CD4-positive, alpha-beta T cell (primary cell): ENCODE measurements around the gene FOXD3. TPM values are rescaled to one million over a fixed set of nuclear protein-coding genes. Genes with fewer than 3 reads are reported as not detected.

ENCODE experiments used
- ATAC-seq: fragments of 200-7000 bp; cut with Tn5 transposase; one replicate; pipeline ENCODE4 v1.10.0; 2022; ENCODE audit warnings: mild to moderate bottlenecking; ENCODE audit not compliant: poor library complexity
- CTCF ChIA-PET: fragments of 350-600 bp; sonication (Branson Sonifier 250); formaldehyde crosslinking; loops from one replicate; lab custom pipeline; 2021; ENCODE audit warnings: antibody characterized with exemption, inconsistent platforms; lab: Charles Lee
- POLR2A ChIA-PET: fragments of 350-600 bp; sonication (Branson Sonifier 250); formaldehyde crosslinking; loops from one replicate; lab custom pipeline; 2021; ENCODE audit warnings: antibody characterized with exemption, inconsistent platforms; lab: Charles Lee
- DNase-seq, 14 experiments: peaks; one replicate each; pipeline ENCODE4 v3.0.0-alpha.2; 2013 to 2020; ENCODE audit warnings: mixed read lengths in 2 of 14
- H3K27ac ChIP-seq, 2 donors: one replicate each; pipeline versions ENCODE4 v1.5.1 to v1.7.0; 2013; ENCODE audit warnings: low read length in 2 of 2, low read depth in 1 of 2, mild to moderate bottlenecking in 1 of 2
- H3K27me3 ChIP-seq, 2 experiments: 1 replicate in 1 of 2; 2 replicates in 1 of 2; pipeline versions ENCODE4 v1.6.1 to v1.7.0; 2013; ENCODE audit warnings: low read length in 2 of 2, control low read depth in 1 of 2, mild to moderate bottlenecking in 1 of 2, moderate library complexity in 1 of 2; ENCODE audit not compliant: insufficient read depth in 2 of 2, control insufficient read depth in 1 of 2
- H3K36me3 ChIP-seq: one replicate; pipeline ENCODE4 v1.6.1; 2013; ENCODE audit warnings: low read length, control low read depth; ENCODE audit not compliant: insufficient read depth
- H3K4me1 ChIP-seq: one replicate; pipeline ENCODE4 v1.6.1; 2013; ENCODE audit warnings: low read length, control low read depth; ENCODE audit not compliant: insufficient read depth
- H3K4me3 ChIP-seq: one replicate; pipeline ENCODE4 v1.5.1; 2013; ENCODE audit warnings: mild to moderate bottlenecking, low read length, moderate library complexity
- H3K9me3 ChIP-seq, 2 experiments: 1 replicate in 1 of 2; 2 replicates in 1 of 2; pipeline versions ENCODE4 v1.6.1 to v1.7.0; 2013; ENCODE audit warnings: low read length in 2 of 2, mild to moderate bottlenecking in 2 of 2, control low read depth in 1 of 2, moderate library complexity in 1 of 2; ENCODE audit not compliant: control insufficient read depth in 1 of 2, insufficient read depth in 1 of 2
- H3K27ac Mint-ChIP-seq: one replicate; pipeline ENCODE4 v1.8.0; 2020; ENCODE audit warnings: mixed read lengths
- H3K27me3 Mint-ChIP-seq: one replicate; pipeline ENCODE4 v1.8.0; 2021; ENCODE audit warnings: mixed read lengths
- H3K36me3 Mint-ChIP-seq: one replicate; pipeline ENCODE4 v1.8.0; 2021; ENCODE audit warnings: low read depth, mixed read lengths
- H3K4me1 Mint-ChIP-seq: one replicate; pipeline ENCODE4 v1.8.0; 2021; ENCODE audit warnings: low read depth, mixed read lengths
- H3K4me3 Mint-ChIP-seq: one replicate; pipeline ENCODE4 v1.8.0; 2020; ENCODE audit warnings: mild to moderate bottlenecking, mixed read lengths
- H3K9me3 Mint-ChIP-seq: one replicate; pipeline ENCODE4 v1.8.0; 2020; ENCODE audit warnings: mixed read lengths
- intact Hi-C, 2 experiments: fragments of 100-400 bp; cut with DNase I in 1 of 2; cut with micrococcal nuclease in 1 of 2; formaldehyde crosslinking; loops; one replicate each; pipeline versions ENCODE4 v1.15.1 to v1.9.0; 2023 to 2025; cut with DNase I, micrococcal nuclease
- total RNA-seq, 174 experiments: library from RNA in 2 of 174; stranded (reverse) in 2 of 174; gene quantifications; one replicate each; pipeline ENCODE4 v1.2.3 and lab custom pipeline; 2021 to 2026
- TF ChIP-seq, protein P1 (sequence below): fragments of 200-600 bp; IDR thresholded peaks from one replicate; pipeline ENCODE4 v1.8.0; 2022; ENCODE audit warnings: antibody characterized with exemption, mild to moderate bottlenecking

Gene FOXD3
- total RNA-seq, 2 experiments from 2014 or later = not detected

DNA sequence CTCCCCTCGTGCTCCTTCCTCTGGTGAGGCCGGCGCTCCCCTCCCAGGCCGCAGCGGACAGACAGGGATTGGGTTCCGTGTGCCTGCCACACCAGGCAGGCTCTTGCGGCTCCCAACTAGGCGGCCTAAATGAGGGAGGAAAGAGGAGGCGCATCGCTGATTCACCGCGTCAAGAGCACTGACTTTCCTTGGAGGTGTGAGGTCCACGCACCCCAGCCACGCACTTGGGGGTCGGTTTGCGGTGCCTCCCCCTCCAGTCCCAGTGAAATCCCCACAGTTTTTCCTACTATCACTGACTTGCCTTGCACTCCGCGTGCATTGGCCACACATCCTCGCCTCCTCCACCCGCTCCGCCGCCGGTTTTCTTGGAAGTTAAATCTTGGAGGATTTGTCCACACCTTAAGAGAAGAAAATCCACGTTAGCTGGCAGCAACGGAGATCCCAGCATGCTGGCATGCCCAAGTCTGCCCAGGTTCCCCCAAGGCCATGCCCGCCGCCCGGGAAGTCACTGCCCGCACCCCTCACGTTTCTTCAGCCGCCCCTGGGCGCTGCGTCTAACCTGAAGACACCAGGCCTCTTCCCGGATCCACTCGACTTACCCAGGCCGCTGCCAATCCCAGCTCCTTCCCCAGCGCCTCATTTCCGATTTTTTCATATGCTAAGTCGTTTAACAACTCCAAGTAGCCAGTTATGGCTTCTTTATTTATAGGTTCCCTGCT is 1.1 kb upstream of the FOXD3 start:
- peaks cover 64% of the 10 kb centered on the region for H3K4me1 ChIP-seq
- ChIA-PET POLR2A (no interaction called here), CTCF (no interaction called here)
- Mint-ChIP-seq H3K4me1 (peaks cover 46% of the 10 kb centered on the region), H3K27ac (peak overlapping the region; percentile 68), H3K4me3 (peak overlapping the region; percentile 83), H3K27me3 (peaks cover 81% of the 10 kb centered on the region), H3K9me3 (peaks cover 4% of the 10 kb centered on the region), H3K36me3 (peaks cover 9% of the 10 kb centered on the region)
- DNase-seq (peak in 3 of 14 experiments; percentile 10 to 29 (median 22)), ATAC-seq (no peak)
- TF ChIP-seq, protein P1, sequence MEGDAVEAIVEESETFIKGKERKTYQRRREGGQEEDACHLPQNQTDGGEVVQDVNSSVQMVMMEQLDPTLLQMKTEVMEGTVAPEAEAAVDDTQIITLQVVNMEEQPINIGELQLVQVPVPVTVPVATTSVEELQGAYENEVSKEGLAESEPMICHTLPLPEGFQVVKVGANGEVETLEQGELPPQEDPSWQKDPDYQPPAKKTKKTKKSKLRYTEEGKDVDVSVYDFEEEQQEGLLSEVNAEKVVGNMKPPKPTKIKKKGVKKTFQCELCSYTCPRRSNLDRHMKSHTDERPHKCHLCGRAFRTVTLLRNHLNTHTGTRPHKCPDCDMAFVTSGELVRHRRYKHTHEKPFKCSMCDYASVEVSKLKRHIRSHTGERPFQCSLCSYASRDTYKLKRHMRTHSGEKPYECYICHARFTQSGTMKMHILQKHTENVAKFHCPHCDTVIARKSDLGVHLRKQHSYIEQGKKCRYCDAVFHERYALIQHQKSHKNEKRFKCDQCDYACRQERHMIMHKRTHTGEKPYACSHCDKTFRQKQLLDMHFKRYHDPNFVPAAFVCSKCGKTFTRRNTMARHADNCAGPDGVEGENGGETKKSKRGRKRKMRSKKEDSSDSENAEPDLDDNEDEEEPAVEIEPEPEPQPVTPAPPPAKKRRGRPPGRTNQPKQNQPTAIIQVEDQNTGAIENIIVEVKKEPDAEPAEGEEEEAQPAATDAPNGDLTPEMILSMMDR = no peak
- H3K4me3 ChIP-seq = no peak overlapping the region
- intact Hi-C loops = no loop called here
- H3K36me3 ChIP-seq = no peaks in the 10 kb centered on the region
- peaks cover 32 to 74% of the 10 kb centered on the region in 2 experiments for H3K9me3 ChIP-seq
- H3K27ac ChIP-seq = no peak overlapping the region
- peaks cover 75 to 92% of the 10 kb centered on the region in 2 experiments for H3K27me3 ChIP-seq

DNA sequence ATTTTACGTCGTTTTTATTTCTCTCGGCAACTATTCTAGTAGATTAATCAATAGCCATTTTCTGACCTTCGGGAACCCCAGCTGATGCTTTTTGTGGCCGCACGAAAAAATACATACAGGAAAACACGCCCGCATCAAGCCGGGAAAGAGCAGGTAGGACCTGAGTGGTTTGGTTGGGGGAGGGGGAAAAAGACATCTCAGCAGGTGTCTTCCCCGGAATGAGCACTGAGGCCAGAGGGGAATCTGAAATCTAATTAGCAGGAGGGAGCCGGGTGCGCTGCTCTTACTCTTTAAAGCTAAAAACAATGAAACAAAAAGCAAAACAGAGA is 618 bp upstream of the FOXD3 start:
- Histone ChIP-seq H3K9me3 (peaks cover 37 to 72% of the 10 kb centered on the region in 2 experiments), H3K27ac (no peak overlapping the region), H3K4me3 (peak overlapping the region; percentile 43), H3K27me3 (peaks cover 75 to 92% of the 10 kb centered on the region in 2 experiments), H3K4me1 (peaks cover 63% of the 10 kb centered on the region), H3K36me3 (no peaks in the 10 kb centered on the region)
- Mint-ChIP-seq H3K27ac (peak overlapping the region; percentile 68), H3K27me3 (peaks cover 82% of the 10 kb centered on the region), H3K36me3 (peaks cover 12% of the 10 kb centered on the region), H3K4me3 (peak overlapping the region; percentile 83), H3K4me1 (peaks cover 49% of the 10 kb centered on the region), H3K9me3 (peaks cover 4% of the 10 kb centered on the region)
- ChIA-PET CTCF (no interaction called here), POLR2A (interaction anchor here (1.1 kb wide), 1 partner anchor 14 kb away, joined by 3 read pairs; no protein-coding TSS in a partner anchor)
- ATAC-seq (no peak), DNase-seq (peak in 1 of 14 experiments; percentile 10)
- intact Hi-C loops = no loop called here
- TF ChIP-seq, protein P1 = no peak

DNA sequence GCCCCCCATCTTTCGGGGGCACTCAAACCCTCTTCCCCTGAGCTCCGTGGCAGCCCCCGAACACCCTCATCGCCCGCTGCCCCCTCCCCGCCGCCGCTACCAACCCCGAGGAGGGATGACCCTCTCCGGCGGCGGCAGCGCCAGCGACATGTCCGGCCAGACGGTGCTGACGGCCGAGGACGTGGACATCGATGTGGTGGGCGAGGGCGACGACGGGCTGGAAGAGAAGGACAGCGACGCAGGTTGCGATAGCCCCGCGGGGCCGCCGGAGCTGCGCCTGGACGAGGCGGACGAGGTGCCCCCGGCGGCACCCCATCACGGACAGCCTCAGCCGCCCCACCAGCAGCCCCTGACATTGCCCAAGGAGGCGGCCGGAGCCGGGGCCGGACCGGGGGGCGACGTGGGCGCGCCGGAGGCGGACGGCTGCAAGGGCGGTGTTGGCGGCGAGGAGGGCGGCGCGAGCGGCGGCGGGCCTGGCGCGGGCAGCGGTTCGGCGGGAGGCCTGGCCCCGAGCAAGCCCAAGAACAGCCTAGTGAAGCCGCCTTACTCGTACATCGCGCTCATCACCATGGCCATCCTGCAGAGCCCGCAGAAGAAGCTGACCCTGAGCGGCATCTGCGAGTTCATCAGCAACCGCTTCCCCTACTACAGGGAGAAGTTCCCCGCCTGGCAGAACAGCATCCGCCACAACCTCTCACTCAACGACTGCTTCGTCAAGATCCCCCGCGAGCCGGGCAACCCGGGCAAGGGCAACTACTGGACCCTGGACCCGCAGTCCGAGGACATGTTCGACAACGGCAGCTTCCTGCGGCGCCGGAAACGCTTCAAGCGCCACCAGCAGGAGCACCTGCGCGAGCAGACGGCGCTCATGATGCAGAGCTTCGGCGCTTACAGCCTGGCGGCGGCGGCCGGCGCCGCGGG is 837 bp downstream of the FOXD3 start:
- Histone ChIP-seq H3K36me3 (no peaks in the 10 kb centered on the region), H3K27me3 (peaks cover 77 to 92% of the 10 kb centered on the region in 2 experiments), H3K27ac (no peak overlapping the region), H3K4me1 (peaks cover 60% of the 10 kb centered on the region), H3K9me3 (peaks cover 45 to 70% of the 10 kb centered on the region in 2 experiments), H3K4me3 (peak overlapping the region; percentile 47)
- ATAC-seq (peak; percentile 54), DNase-seq (peak in 9 of 14 experiments; percentile 31 to 70 (median 39))
- peaks cover 4% of the 10 kb centered on the region for H3K9me3 Mint-ChIP-seq
- intact Hi-C loops = no loop called here
- H3K4me1 Mint-ChIP-seq = peaks cover 56% of the 10 kb centered on the region
- peaks cover 88% of the 10 kb centered on the region for H3K27me3 Mint-ChIP-seq
- peak overlapping the region; percentile 63 for H3K27ac Mint-ChIP-seq
- peaks cover 12% of the 10 kb centered on the region for H3K36me3 Mint-ChIP-seq
- H3K4me3 Mint-ChIP-seq = peak overlapping the region; percentile 84
- ChIA-PET POLR2A (no interaction called here), CTCF (no interaction called here)
- TF ChIP-seq, protein P1 = no peak
